T-helper 2 cell treated with Interferon-gamma antibody and Interleukin-4, amounts not matched to agents 5 μg/mL and 100 μg/mL, for 36 hours (primary cell): Measurements from ENCODE around the gene CNOT4.
"Not testable (repeated sequence)": the region's sequence is repeated elsewhere in the genome, so short reads cannot be mapped to it uniquely, and the experiment has no call there.

Source experiments
- DNase-seq: peaks from one replicate; pipeline ENCODE4 v3.0.0; 2021; ENCODE audit warnings: low spot score
- H3K27ac Mint-ChIP-seq: one replicate; pipeline ENCODE4 v1.8.0; 2021; ENCODE audit warnings: mild to moderate bottlenecking, mixed read lengths
- H3K27me3 Mint-ChIP-seq: one replicate; pipeline ENCODE4 v1.8.0; 2021; ENCODE audit warnings: low read depth, mixed read lengths
- H3K36me3 Mint-ChIP-seq: one replicate; pipeline ENCODE4 v1.8.0; 2021; ENCODE audit warnings: low read depth, mixed read lengths
- H3K4me1 Mint-ChIP-seq: one replicate; pipeline ENCODE4 v1.8.0; 2021; ENCODE audit warnings: low read depth, mixed read lengths
- H3K4me3 Mint-ChIP-seq: one replicate; pipeline ENCODE4 v1.8.0; 2022; ENCODE audit warnings: mild to moderate bottlenecking, moderate library complexity, mixed read lengths
- H3K9me3 Mint-ChIP-seq: one replicate; pipeline ENCODE4 v1.8.0; 2021; ENCODE audit warnings: mixed read lengths

Gene CNOT4

GRCh38 chr7:135368416-135369186 lies 141.3 kb downstream of the CNOT4 start:
- Mint-ChIP-seq H3K36me3 (peaks cover 3% of the 10 kb centered on the region), H3K27me3 (no peaks in the 10 kb centered on the region), H3K4me1 (peaks cover 2% of the 10 kb centered on the region), H3K27ac (no peak overlapping the region), H3K9me3 (no peaks in the 10 kb centered on the region), H3K4me3 (no peak overlapping the region)
- no peak for DNase-seq

- no peak overlapping the region for H3K27ac Mint-ChIP-seq
- H3K9me3 Mint-ChIP-seq = no peaks in the 10 kb centered on the region
- peaks cover 17% of the 10 kb centered on the region for H3K36me3 Mint-ChIP-seq
- DNase-seq = no peak
- no peaks in the 10 kb centered on the region for H3K27me3 Mint-ChIP-seq
- H3K4me3 Mint-ChIP-seq = no peak overlapping the region
- H3K4me1 Mint-ChIP-seq = peaks cover 2% of the 10 kb centered on the region
Measured at GRCh38 chr7:135366843-135367508, 142.9 kb downstream of the CNOT4 start.

GRCh38 chr7:135365721-135366120 lies 144.2 kb downstream of the CNOT4 start:
- no peak overlapping the region for H3K4me3 Mint-ChIP-seq
- H3K27ac Mint-ChIP-seq = no peak overlapping the region
- H3K36me3 Mint-ChIP-seq = peaks cover 18% of the 10 kb centered on the region
- no peak for DNase-seq
- no peaks in the 10 kb centered on the region for H3K27me3 Mint-ChIP-seq
- H3K9me3 Mint-ChIP-seq = no peaks in the 10 kb centered on the region
- peaks cover 2% of the 10 kb centered on the region for H3K4me1 Mint-ChIP-seq

GRCh38 chr7:135364206-135364605 lies 145.7 kb downstream of the CNOT4 start:
- no peak overlapping the region for H3K27ac Mint-ChIP-seq
- DNase-seq = no peak
- H3K27me3 Mint-ChIP-seq = no peaks in the 10 kb centered on the region
- no peak overlapping the region for H3K4me3 Mint-ChIP-seq
- no peaks in the 10 kb centered on the region for H3K9me3 Mint-ChIP-seq
- peaks cover 20% of the 10 kb centered on the region for H3K36me3 Mint-ChIP-seq
- H3K4me1 Mint-ChIP-seq = no peaks in the 10 kb centered on the region

- H3K27me3 Mint-ChIP-seq = no peaks in the 10 kb centered on the region
- no peaks in the 10 kb centered on the region for H3K4me1 Mint-ChIP-seq
- DNase-seq = no peak
- no peaks in the 10 kb centered on the region for H3K9me3 Mint-ChIP-seq
- no peak overlapping the region for H3K27ac Mint-ChIP-seq
- H3K4me3 Mint-ChIP-seq = no peak overlapping the region
- peaks cover 20% of the 10 kb centered on the region for H3K36me3 Mint-ChIP-seq
Measured at GRCh38 chr7:135362871-135363270, 147.0 kb downstream of the CNOT4 start.

GRCh38 chr7:135361788-135362187 lies 148.1 kb downstream of the CNOT4 start:
- H3K4me1 Mint-ChIP-seq = no peaks in the 10 kb centered on the region
- H3K27me3 Mint-ChIP-seq = no peaks in the 10 kb centered on the region
- DNase-seq = no peak
- H3K36me3 Mint-ChIP-seq = peaks cover 20% of the 10 kb centered on the region
- H3K4me3 Mint-ChIP-seq = no peak overlapping the region
- no peaks in the 10 kb centered on the region for H3K9me3 Mint-ChIP-seq
- H3K27ac Mint-ChIP-seq = no peak overlapping the region

- H3K27me3 Mint-ChIP-seq = peaks cover 2% of the 10 kb centered on the region
- H3K4me1 Mint-ChIP-seq = no peaks in the 10 kb centered on the region
- peaks cover 20% of the 10 kb centered on the region for H3K36me3 Mint-ChIP-seq
- H3K4me3 Mint-ChIP-seq = no peak overlapping the region
- H3K9me3 Mint-ChIP-seq = no peaks in the 10 kb centered on the region
- H3K27ac Mint-ChIP-seq = no peak overlapping the region
- no peak for DNase-seq
Measured at GRCh38 chr7:135359615-135360014, 150.3 kb downstream of the CNOT4 start.

- Mint-ChIP-seq H3K27me3 (peaks cover 2% of the 10 kb centered on the region), H3K4me1 (no peaks in the 10 kb centered on the region), H3K27ac (no peak overlapping the region), H3K36me3 (peaks cover under 1% of the 10 kb centered on the region), H3K9me3 (no peaks in the 10 kb centered on the region), H3K4me3 (no peak overlapping the region)
- no peak for DNase-seq
Measured at GRCh38 chr7:135355377-135356048, 154.4 kb downstream of the CNOT4 start.

- Mint-ChIP-seq H3K36me3 (no peaks in the 10 kb centered on the region), H3K9me3 (no peaks in the 10 kb centered on the region), H3K27me3 (peaks cover 2% of the 10 kb centered on the region), H3K4me3 (no peak overlapping the region), H3K4me1 (no peaks in the 10 kb centered on the region), H3K27ac (no peak overlapping the region)
- no peak for DNase-seq
Measured at GRCh38 chr7:135353832-135354231, 156.1 kb downstream of the CNOT4 start.

- H3K9me3 Mint-ChIP-seq = no peaks in the 10 kb centered on the region
Measured at GRCh38 chr7:135352285-135352684, 157.6 kb downstream of the CNOT4 start.

GRCh38 chr7:135351070-135351469 lies 158.8 kb downstream of the CNOT4 start:
- H3K36me3 Mint-ChIP-seq, DNase-seq, H3K9me3 Mint-ChIP-seq, H3K27me3 Mint-ChIP-seq, H3K4me3 Mint-ChIP-seq, H3K4me1 Mint-ChIP-seq, H3K27ac Mint-ChIP-seq: not testable (repeated sequence)

More at GRCh38 chr7:135352285-135352684, 157.6 kb downstream of the CNOT4 start:
- peaks cover 2% of the 10 kb centered on the region for H3K27me3 Mint-ChIP-seq
- no peak overlapping the region for H3K27ac Mint-ChIP-seq
- no peak overlapping the region for H3K4me3 Mint-ChIP-seq
- no peak for DNase-seq
- no peaks in the 10 kb centered on the region for H3K4me1 Mint-ChIP-seq
- no peaks in the 10 kb centered on the region for H3K36me3 Mint-ChIP-seq

- Mint-ChIP-seq H3K27ac (no peak overlapping the region), H3K27me3 (no peaks in the 10 kb centered on the region), H3K36me3 (no peaks in the 10 kb centered on the region), H3K9me3 (no peaks in the 10 kb centered on the region), H3K4me3 (no peak overlapping the region), H3K4me1 (no peaks in the 10 kb centered on the region)
- no peak for DNase-seq
Measured at GRCh38 chr7:135349746-135350145, 160.2 kb downstream of the CNOT4 start.

- Mint-ChIP-seq H3K27me3 (no peaks in the 10 kb centered on the region), H3K9me3 (no peaks in the 10 kb centered on the region), H3K27ac (no peak overlapping the region), H3K4me3 (no peak overlapping the region), H3K36me3 (no peaks in the 10 kb centered on the region), H3K4me1 (no peaks in the 10 kb centered on the region)
- no peak for DNase-seq
Measured at GRCh38 chr7:135348493-135348892, 161.4 kb downstream of the CNOT4 start.

GRCh38 chr7:135343361-135343760 lies 166.5 kb downstream of the CNOT4 start:
- Mint-ChIP-seq H3K27me3 (no peaks in the 10 kb centered on the region), H3K4me3 (no peak overlapping the region), H3K36me3 (no peaks in the 10 kb centered on the region), H3K27ac (no peak overlapping the region), H3K9me3 (no peaks in the 10 kb centered on the region), H3K4me1 (no peaks in the 10 kb centered on the region)
- DNase-seq = no peak
